Hematopoietic multipotent progenitor cell treated with erythropoietin and hydrocortisone succinate and interleukin-3 and kit ligand, for 8 days (in vitro differentiated cells): ENCODE results near the gene ARHGAP22.
A peak's percentile ranks its signal among the peaks of the same experiment; 100 is the strongest.

Source experiments
- DNase-seq: peaks from one replicate; pipeline ENCODE4 v3.0.0-alpha.2; 2015

Gene ARHGAP22

DNA sequence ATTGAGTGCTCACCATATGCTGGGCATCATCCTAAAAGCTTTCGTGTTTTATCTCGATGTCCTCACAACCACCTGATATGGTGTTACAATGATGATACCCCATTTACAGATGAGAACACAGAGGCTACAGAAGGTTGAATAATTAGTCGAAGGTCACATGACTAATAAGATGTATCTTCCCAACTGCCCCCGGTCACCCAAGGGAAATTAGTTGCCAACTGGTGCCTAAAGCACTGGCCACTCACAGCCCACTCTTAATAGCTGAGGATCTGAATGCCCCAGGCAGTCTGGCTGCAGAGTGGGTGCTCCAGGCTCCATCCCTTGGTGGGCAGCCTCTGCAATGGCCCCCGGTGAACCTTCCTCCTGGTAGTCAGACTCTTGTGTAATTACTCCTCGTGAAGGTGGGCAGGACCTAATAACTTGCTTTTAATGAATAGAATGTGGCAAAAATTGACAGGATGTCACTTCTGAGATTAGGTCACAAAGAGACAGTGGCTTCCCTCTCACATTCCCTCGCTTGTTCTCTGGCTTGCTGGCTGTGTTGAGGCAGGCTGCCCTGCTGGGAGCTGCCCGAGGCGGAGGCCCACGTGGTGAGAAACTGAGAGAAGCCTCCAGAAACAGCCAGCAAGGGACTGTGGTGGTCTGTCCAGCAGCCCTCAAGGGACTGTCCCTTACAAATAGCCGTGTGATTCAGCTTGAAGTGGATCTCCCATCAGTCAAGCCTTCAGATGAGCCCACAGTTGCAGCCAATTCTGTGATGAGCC, 109.4 kb downstream of the ARHGAP22 start:
- no peak for DNase-seq

DNA sequence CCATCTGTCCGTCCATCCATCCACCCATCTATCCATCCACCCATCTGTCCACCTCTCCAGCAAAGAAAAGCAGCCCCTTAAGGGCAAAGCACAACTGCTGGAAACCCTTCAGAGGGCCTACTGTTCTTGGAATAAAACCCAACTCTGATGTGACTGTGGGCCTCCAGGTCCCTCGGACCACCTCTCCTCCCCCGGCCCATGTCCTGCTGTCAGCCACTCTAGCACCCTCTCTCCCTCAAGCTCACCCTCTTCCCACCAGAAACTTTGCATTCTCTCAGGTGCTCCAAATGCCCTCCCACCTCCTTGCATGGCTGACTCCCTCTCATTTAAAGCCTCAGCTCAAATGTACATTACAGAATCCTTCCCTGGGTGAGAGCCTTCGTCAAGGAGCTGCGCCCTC, 110.3 kb downstream of the ARHGAP22 start:
- no peak for DNase-seq

DNA sequence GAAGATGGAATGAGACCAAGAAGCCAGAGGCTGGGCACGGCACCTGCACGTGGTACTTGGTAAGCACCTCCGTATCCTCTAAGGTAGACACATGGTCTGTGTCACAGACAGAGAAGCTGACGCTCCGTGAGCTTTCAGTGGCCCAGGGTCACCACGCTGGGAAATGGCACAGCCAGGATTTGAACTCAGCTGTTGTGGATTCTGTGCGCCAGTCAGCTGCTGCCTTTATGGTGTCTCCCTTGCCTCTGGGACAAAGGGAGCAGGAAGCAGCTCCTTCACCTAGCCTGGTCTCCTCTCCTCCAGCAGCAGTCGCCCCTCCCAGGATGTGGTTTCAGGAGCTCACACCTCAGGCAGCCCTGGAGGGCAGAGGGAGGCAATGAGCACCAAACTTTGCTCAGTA, 110.8 kb downstream of the ARHGAP22 start:
- no peak for DNase-seq

DNA sequence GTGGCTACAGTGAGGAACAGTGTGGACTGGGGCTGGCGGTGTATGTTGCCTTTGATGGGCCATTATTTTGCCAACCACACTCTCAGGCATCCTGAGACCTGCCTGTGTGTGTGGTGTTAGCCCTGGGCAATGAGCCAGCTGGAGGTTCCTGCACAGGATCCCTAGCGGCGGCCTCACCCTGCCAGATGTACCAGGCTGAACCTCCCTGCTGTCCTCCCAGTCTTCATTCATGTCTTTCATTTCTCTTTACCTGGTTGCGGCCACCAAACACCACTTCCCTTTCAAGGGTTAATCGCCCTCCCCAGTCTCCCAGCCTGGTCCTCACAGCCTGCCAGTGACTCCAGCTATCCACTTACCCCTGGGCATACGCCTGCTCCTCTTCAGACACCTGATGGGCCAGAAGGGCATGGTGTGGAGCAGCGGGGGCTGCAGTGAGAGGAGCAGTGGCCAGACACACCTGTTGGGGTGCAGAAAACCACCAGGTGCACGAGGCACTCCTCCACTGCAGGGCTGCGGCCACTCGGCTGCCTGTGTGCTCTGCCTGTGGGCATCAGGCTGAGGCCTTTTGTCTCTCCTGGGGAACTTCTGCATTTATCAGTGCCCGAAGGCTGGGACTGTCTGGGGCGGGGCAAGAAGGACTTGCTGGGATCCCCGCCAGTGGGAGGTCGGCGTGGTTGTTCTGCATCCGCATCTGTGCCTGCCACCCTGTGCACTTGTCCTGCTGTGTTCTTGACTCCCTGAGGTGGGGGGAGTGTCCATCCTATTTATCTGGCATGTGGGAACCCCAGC, 111.6 kb downstream of the ARHGAP22 start:
- peak; percentile 91 for DNase-seq

DNA sequence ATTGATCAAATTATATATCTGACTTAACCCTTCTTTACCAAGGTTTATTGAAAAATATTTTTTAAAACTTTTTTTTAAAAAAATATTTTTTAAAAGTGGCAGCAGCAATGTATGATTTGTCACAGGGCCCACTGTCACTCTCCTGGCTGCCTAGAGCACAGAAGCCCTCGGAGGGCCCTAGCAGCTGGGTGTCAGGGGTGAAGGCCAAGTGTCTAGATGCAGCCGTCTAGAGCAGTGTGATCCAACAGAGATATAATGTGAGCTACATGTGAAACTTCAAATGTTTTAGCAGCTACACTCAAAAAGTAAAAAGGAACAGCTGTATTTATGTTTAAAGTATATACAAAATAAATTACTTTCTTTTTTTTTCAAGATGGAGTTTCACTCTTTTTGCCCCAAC, 112.7 kb downstream of the ARHGAP22 start:
- DNase-seq = no peak

DNA sequence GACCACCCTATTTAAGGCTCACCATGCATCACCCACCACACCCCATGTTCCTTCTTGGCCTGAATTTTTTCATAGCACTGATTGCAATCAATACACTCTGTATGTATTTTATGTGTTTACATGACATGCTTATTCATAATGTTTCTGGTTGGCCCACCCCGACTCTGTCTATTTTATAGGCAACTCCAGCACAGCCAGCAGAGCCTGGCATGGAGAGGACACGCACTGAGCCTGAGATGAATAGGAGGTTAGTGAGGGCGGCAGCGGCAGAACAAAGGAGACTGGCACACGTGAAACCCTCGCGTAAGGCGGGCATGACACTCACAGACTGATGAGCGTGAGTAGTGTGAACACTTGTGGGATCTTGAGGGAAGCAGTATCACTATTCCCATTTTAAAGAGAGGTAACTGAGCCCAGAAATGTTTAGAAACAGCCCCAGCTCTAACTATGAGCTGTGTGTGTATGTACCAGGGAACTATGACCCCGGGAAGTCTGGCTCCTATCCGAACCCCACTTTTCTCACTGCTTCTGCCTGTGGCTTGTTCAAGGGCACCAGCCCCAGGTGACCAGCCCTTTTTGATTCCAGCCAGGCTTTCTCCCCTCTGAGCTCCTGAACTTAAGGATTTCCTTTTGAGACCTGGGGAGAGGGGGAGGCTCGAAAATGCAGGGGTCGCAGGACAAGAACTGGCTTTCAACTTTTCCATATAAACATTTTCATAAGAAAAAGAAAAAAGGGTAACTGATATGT, 113.3 kb downstream of the ARHGAP22 start:
- no peak for DNase-seq

DNA sequence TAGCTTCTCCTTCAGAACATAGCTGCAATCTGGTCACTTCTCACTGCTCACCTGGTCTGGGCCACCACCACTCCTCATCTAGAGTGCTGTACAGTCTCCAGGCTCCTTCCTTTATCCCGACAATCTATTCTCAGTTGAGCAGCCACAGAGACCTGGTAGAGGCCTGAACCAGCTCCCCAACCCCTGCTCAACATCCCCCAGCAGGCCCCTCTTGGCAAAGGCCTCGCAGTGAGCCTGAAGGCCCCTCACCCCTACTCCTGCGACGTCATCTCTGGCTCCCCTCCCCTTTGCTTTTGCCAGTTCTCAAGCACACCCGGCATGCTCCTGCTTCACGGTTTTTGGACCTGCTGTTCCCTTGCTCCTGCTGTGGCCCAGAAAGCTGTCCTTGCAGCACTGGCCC, 113.9 kb downstream of the ARHGAP22 start:
- no peak for DNase-seq

DNA sequence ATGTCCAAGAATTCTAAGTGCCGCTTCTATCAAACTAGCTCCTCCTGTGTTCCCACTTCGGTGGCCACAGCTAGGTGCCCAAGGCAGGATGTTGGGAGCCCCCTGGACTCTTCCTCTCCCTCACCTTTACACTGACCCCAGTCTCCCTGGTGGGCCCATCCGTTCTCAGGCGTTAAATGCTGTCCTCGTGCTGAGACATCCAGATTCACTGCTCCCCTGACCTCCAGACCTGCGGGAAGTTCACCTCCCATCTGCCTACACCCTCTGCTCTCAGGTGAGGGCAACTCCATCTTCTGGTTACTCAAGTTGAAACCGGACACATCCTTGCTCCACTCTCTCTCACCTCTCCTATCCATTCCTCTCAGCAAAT, 114.3 kb downstream of the ARHGAP22 start:
- DNase-seq = no peak

DNA sequence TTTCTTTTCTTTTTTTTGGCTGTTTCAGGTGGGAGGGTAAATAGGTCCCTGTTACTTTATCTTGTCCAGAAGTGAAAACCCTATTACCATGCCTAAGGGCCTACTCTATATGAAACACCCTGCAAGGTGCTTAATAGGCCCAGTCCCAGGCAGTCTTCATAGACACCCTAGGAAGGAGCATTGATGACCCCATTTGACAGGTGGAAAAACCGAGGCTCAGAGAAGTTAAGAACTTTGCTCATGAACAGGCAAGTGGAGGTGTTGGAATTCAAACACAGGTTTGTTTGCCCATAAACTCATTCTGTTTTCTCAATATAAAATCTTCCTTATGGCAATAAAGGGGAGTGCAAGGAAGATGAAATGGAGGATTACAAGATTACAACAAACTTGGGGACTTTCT, 115.8 kb downstream of the ARHGAP22 start:
- DNase-seq = no peak

DNA sequence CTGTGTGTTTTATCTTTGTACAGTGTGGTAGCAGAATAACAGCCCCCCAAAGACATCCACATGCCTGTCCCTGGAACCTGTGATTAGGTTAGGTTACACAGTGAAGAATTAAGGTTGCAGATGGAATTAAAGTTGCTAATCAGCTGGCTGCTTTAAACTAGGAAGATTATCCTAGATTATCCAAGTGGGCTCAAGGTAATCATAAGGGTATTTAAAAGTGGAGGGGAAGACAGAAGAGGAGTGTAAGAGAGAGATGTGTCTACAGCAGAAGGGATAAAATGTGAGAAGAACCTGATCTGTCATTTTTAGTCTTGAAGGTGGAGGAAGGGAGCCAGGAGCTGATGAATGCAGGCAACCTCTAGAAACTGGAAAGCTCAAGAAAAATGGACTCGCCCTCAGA, 117.6 kb downstream of the ARHGAP22 start:
- DNase-seq = no peak

DNA sequence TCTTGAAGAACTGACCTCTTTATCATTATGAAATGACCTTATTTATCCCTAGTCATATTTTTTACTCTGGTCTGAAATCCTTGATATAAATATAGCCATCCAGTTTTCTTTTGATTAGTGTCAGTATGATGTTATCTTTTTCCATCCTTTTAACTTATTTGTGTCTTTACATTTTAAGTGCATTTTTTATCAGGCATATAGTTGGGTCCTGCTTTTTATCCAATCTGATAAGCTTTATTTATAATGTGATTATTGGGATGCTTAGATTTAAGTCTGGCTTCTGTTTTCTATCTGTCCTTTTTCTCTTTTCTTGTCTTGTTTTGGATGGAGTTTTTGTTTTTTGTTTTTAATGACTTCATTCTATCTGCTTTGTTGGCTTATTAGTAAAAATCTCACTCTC, 119.2 kb downstream of the ARHGAP22 start:
- no peak for DNase-seq

DNA sequence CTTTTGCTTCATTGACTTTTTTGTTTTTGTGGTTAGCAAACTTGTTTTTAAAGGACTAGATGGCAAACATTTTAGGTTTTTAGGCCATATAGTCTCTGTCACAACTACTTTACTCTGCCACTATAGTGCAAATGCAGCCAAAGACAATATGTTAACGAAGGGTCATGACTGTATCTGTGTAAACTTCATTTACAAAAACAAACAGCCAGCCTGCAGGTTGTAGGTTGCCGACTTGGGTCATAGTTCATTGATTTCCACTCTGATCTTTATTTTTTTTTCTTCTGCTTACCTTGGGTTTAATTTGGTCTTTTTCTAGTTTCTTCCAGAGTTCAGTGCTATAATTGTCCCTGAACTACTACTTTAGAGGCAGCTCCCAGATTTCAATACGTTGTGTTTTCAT, 120.0 kb downstream of the ARHGAP22 start:
- no peak for DNase-seq

DNA sequence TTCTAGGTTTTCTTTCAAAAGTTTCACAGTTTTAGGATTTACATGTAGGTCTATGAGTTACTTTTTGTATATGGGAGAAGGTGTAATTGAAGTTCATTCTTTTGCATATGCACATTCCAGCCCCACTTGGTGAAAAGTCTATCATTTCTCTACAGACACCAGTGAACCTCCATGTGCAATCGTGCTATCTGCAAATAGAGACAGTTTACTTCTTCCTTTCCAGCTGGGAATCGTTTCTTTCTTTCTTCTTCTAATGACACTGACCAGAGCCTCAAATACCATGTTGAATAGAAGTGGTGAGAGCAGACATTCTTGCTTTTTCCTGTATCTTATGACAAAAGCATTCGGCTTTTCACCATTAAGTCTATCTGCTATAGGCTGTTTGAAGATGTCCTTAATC, 122.7 kb downstream of the ARHGAP22 start:
- DNase-seq = no peak

DNA sequence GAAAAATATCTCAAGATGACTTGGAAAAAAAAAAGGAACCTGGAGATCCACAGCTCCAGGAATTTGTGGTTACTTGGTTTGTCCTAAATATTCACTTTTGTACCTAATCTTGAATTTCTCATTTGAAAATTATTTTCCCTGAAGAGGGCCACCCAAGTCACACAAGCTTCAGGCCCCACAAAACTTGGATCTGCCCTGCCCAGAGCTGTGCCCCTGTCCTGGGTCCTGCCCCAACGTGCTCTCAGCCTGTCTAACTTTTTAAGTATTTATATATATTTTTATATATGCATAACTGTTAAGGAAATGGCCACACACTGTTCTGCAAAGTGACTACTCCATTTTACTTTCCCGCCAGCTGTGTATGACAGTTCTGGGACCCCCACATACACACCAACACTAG, 123.5 kb downstream of the ARHGAP22 start:
- DNase-seq = no peak

DNA sequence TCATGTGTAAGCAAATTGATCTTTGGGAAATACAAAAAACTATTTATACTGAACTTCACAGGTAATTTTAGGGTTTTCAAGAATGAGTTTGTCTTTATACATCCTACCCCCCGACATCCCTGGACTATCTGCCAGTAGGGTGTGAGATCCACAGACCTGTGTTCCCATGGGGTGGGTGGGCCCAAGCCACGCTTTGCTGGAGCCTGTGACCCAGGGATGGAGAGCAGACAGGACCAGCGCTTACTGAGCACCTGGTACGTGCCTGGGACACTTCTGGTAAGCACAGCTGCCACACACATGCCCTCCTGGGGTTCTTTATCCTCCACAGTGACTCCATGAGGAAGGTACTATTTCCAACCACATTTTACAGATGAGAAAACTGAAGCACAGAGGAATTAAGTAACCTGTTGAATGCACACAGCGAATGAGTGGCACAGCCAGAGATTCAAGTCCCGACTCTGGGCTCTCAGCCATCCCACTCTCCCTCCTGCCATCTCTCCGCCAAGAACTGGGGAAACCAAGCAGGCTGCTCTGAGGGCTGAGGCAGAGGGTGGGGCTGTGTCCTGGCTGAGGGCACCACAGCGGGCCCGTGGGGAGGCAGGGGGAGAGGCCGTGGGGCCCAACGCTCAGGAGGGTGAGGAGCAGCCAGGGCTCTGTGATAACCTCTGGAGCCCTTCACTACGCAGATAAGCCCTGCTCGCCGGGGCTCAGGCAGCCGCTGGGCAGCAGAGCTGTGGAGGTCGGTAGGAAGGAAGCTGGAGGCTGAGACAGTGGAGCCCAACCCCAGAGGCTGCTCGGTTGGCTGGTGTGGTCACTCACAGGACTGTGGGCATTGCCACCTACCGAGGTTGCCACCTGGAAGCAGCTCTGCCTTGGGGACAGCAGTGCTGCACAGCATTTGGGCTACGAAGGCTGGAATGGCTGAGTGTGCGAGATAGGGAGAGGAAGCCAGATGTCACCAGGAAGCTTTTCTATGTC, 124.2 kb downstream of the ARHGAP22 start:
- DNase-seq = peak; percentile 93

DNA sequence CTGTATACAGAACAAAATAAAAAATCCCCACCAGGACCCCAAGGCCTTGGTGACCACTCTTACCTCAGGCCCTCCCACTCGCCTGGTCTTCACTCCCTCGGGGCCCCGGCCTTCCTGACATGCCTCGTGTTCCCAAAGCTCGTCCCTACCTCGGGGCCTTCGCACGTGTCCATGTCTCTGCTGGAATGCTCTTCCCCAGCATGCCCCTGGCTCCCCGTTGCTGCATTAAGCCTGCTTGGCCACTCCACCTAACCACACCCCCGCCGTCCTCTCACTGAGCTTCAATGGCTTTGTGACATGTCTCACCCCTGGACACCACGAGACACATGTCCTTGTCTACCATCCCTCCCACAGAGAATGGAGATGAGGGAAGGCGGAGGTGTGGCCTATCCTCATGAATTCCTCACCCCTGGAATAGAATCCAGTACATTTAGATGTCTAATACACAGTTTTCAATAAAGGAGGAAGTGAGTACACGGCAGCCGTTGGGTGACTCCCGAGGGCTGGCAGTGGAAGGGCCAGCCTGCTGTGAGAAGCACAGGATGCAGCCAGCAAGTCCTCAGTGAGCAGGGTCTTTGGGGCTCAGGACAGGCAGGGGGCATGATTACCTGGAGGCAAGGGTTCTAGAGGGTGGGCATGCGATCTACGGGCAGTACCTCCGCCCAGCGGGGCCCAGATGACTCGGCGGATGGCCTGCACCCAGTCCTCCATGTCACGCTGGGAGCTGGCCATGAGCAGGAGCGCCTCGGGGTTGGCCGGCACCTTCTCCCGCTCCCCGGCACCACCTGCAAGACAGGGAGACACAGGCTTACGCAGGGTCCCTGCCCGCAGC, 125.7 kb downstream of the ARHGAP22 start:
- no peak for DNase-seq

DNA sequence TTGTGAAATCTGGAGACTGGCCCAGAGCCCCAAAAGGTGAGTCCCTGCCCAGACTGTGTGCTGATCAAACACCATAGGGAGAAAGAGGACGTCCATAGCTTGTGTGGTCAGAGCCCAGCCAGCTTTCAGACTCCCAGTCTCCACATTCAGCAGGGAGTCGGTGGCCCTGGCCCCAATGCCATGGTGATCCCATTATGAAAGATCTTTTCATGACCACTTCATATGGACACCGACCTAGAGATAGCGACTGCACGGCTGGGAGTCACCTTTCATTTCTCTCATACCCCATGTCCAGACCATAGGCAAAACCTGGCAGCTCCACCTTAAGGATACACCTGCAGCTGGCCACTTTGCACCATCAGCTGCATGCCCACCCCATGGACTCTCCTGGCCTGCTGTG, 126.4 kb downstream of the ARHGAP22 start:
- DNase-seq = no peak

DNA sequence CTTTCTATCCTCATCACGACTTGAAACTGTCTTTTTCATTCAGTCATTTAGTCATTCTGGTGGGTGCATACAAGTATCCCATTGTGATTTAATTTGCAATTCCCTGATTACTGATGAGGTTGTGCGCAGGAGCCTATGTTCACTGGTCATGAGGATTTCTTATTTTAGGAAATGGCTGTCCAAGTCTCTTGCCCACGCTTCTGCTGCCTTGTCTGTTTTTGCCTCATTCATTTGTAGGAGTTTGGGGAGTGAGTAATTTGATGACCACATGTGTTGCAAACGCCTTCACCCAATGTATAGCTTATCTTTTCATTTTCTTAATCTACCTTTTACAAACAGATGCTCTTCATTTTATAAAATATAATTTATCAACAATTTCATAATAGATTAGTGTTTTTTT, 127.3 kb downstream of the ARHGAP22 start:
- DNase-seq = no peak

DNA sequence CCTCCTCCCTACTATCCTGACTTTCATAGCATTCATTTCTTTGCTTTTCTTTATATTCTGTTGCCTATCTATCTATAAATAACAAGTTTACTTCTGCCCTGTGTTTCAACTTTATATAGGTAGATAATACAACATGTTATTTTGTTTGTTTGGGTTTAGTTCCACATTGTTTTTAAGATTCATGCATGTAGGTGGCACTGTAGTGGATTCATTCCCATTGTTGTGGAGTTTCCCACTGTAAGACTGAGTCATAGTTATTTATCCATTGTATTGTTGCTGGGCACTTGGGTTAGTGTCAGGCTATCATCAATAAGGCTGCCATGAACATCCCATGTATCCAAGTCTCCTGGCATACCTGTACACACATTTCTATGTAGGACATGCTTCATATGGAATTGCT, 127.7 kb downstream of the ARHGAP22 start:
- no peak for DNase-seq

DNA sequence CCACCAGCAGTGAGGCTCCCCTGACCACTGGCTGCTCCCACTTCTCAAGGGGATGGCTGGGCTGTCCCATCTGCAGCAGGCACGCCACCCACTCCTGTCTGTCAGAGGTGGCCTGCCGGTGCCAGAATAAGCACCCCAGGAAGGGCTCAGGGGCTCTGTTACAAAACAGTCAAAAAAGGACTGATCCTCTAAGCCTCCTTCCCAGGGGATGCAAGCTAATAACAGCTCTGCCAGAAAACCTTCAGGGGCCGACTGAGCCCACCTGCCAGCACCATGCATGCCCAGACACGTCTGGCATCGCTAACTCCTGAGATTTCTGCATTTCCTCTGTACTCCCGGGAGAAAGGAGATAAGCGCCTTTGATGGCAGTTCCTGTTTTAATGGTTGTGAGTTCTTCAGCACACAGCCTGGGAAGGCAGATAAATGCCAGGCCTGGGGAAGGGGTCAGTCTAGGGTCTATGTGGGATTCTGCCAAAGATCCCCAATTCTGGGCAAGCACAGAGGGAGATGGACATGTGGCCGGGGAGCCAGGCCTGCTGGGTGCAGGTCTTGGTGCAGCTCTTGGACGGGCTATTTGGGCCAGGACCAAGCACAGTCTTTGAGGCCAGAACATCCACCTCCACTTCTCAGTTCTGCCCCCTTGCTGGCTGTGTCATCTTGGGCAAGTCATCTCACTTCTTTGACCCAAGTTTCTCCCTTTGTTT, 128.4 kb downstream of the ARHGAP22 start:
- DNase-seq = peak; percentile 39

DNA sequence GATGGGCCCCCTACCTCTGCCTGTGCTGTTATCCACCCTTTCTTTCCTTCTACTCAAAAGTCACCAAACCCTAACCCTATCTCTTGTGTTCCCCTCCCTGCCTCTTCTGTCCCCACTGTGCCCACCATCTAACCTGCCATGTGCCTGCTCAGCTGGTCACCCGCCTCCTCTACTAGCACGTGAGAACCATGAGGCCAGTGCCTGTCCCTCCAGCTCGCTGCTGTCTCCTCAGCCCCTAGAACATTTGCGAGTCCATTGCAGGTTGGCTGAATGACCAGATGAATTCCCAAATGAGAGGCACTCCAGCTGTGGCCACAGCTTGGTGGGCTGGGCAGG, 129.0 kb downstream of the ARHGAP22 start:
- DNase-seq = no peak
